Kidney (tissue), 14 donors: ENCODE data around the gene UBL7. TPM values are rescaled to one million over a fixed set of nuclear protein-coding genes. Genes with fewer than 3 reads are reported as not detected.

Experiments used
- DNase-seq, 5 donors: peaks; one replicate each; pipeline ENCODE4 v3.0.0-alpha.2; 2013 to 2020
- FAIRE-seq: peaks from 2 replicates; lab custom pipeline; 2012; peaks lifted over from hg19 to GRCh38; lab: Jason Lieb, UNC
- H3K27ac ChIP-seq, 2 donors: one replicate each; pipeline ENCODE4 v1.7.0; 2013; ENCODE audit warnings: low read depth in 2 of 2, low read length in 2 of 2, inconsistent platforms in 1 of 2
- H3K27me3 ChIP-seq: one replicate; pipeline ENCODE4 v1.7.1; 2013; ENCODE audit warnings: low read length, inconsistent platforms; ENCODE audit not compliant: control insufficient read depth, insufficient read depth
- H3K36me3 ChIP-seq, 3 donors: one replicate each; pipeline versions ENCODE4 v1.7.0 to v1.7.1; 2013; ENCODE audit warnings: low read length in 3 of 3, control low read depth in 1 of 3, inconsistent platforms in 1 of 3; ENCODE audit not compliant: insufficient read depth in 3 of 3, control insufficient read depth in 2 of 3
- H3K4me1 ChIP-seq, 3 donors: one replicate each; pipeline versions ENCODE4 v1.7.0 to v1.7.1; 2013; ENCODE audit warnings: low read length in 3 of 3, inconsistent platforms in 1 of 3, low read depth in 1 of 3; ENCODE audit not compliant: control insufficient read depth in 2 of 3, insufficient read depth in 2 of 3
- H3K4me3 ChIP-seq, 3 donors: one replicate each; pipeline versions ENCODE4 v1.7.0 to v1.8.1; 2013; ENCODE audit warnings: low read length in 3 of 3, control low read depth in 1 of 3, inconsistent platforms in 1 of 3
- H3K9ac ChIP-seq, 3 donors: one replicate each; pipeline versions ENCODE4 v1.7.0 to v1.7.1; 2013; ENCODE audit warnings: low read length in 3 of 3, control low read depth in 1 of 3, inconsistent platforms in 1 of 3
- H3K9me3 ChIP-seq, 3 donors: one replicate each; pipeline versions ENCODE4 v1.7.0 to v1.7.1; 2013; ENCODE audit warnings: low read length in 3 of 3, control low read depth in 1 of 3, inconsistent platforms in 1 of 3; ENCODE audit not compliant: control insufficient read depth in 2 of 3, insufficient read depth in 1 of 3
- intact Hi-C: fragments of 100-400 bp; cut with DNase I; formaldehyde crosslinking; loops from one replicate; pipeline ENCODE4 v1.11.1; 2022
- polyA plus RNA-seq: library from polyadenylated mRNA; stranded (reverse); fragments of 350-450 nt; fragmentation: Illumina TruSeq; extraction: RNeasy Lipid Tissue Mini Kit (QIAGEN cat#74804); gene quantifications from one replicate; pipeline ENCODE4 v1.2.3, GENCODE V29; 2014; ENCODE audit warnings: low read depth, low replicate concordance; ENCODE audit not compliant: insufficient read depth
- total RNA-seq: library from RNA; stranded (reverse); fragmentation: NEBNext Ultra II Directional; extraction: Animal tissue kit (Norgen Biotek cat#: 25700); gene quantifications from one replicate; pipeline ENCODE4 v1.2.1, GENCODE V29; 2021
- TF ChIP-seq, protein P1 (sequence below): IDR thresholded peaks from 3 replicates; pipeline ENCODE4 v1.5.1; 2012; ENCODE audit warnings: mild to moderate bottlenecking, moderate library complexity, borderline replicate concordance; ENCODE audit not compliant: insufficient read depth; ENCODE audit errors: extremely low read depth
- donor health status: control.
- donor health status: control.
- donor health status: control.
- donor health status: control.
- donor health status: control.
- donor health status: DM: yes; HTN: yes; CAD: no.
- donor health status: Normal renal cell carcinoma (clear cell type).

Gene UBL7
- total and polyA plus RNA-seq, 2 donors from 2014 or later, result 32.9 to 75.8 TPM

GRCh38 chr15:74405823-74406222 lies 55.1 kb downstream of the UBL7 start:
- H3K4me3 ChIP-seq, result no peak overlapping the region
- H3K27me3 ChIP-seq, result no peaks in the 10 kb centered on the region
- H3K36me3 ChIP-seq, result no peaks in the 10 kb centered on the region
- H3K27ac ChIP-seq, result no peak overlapping the region
- no peak for FAIRE-seq
- TF ChIP-seq, protein P1, sequence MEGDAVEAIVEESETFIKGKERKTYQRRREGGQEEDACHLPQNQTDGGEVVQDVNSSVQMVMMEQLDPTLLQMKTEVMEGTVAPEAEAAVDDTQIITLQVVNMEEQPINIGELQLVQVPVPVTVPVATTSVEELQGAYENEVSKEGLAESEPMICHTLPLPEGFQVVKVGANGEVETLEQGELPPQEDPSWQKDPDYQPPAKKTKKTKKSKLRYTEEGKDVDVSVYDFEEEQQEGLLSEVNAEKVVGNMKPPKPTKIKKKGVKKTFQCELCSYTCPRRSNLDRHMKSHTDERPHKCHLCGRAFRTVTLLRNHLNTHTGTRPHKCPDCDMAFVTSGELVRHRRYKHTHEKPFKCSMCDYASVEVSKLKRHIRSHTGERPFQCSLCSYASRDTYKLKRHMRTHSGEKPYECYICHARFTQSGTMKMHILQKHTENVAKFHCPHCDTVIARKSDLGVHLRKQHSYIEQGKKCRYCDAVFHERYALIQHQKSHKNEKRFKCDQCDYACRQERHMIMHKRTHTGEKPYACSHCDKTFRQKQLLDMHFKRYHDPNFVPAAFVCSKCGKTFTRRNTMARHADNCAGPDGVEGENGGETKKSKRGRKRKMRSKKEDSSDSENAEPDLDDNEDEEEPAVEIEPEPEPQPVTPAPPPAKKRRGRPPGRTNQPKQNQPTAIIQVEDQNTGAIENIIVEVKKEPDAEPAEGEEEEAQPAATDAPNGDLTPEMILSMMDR, result no peak
- intact Hi-C loops, result no loop called here
- DNase-seq, result no peak
- no peak overlapping the region for H3K9ac ChIP-seq
- no peaks in the 10 kb centered on the region for H3K9me3 ChIP-seq
- H3K4me1 ChIP-seq, result peaks cover 0 to 5% (median 4%) of the 10 kb centered on the region in 3 donors

DNA sequence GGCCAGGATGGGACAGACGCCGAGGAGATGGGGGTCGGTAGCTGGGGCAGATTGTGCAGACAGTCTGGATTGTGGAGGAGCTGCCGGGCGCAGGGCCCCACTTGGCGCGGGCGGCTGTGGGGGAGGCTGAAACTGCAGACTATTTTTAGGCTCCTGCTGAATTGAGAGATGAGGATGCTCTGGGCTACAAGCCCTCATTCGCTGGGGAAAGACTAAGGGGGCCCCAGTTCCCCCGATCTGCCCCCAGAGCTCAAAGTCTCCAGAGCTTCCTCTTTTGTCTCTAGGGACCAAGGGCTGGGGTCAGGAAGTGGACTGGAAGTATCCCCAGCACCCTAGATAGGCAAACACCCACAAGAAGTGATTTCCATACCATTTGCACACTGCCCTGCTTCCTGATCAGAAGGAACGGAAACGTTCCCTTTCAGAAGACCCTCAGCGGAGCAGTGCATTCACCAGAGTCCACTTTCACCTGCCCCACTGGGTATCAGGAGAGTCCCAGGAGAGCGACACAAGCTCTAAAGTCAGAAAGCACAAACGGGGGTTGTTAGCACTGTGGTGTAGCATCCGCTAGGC lies 56.9 kb downstream of the UBL7 start:
- FAIRE-seq (no peak), DNase-seq (peak in 3 of 5 donors; percentile 50 to 70 (median 50))
- intact Hi-C loops, result no loop called here
- peaks cover 0 to 5% (median 4%) of the 10 kb centered on the region in 3 donors for H3K4me1 ChIP-seq
- H3K9me3 ChIP-seq, result no peaks in the 10 kb centered on the region
- no peaks in the 10 kb centered on the region for H3K27me3 ChIP-seq
- no peak overlapping the region for H3K9ac ChIP-seq
- H3K4me3 ChIP-seq, result no peak overlapping the region
- H3K36me3 ChIP-seq, result no peaks in the 10 kb centered on the region
- H3K27ac ChIP-seq, result no peak overlapping the region
- TF ChIP-seq, protein P1, result no peak

DNA sequence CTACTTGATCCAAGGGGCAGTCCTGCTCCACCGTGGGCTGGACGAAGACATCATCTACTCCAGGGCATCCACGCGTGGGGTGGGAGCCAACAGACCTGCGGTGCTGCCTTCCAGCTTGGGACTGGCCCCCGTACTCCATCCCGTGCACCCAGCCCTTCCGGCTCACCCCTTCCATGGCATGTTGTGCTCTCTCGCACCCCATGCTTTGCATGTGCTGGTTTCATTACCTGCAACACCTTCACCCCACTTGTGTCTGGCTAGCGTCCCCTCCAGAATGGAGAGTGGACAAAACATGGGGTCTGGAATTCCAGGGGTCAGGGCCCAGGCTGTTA lies 57.4 kb downstream of the UBL7 start:
- Histone ChIP-seq H3K27me3 (no peaks in the 10 kb centered on the region), H3K36me3 (no peaks in the 10 kb centered on the region), H3K4me3 (no peak overlapping the region), H3K9me3 (no peaks in the 10 kb centered on the region), H3K4me1 (peaks cover 0 to 5% (median 4%) of the 10 kb centered on the region in 3 donors), H3K27ac (no peak overlapping the region), H3K9ac (no peak overlapping the region)
- no peak for DNase-seq
- no peak for FAIRE-seq
- TF ChIP-seq, protein P1, result no peak
- intact Hi-C loops, result no loop called here
